GM12878 (cell line): ENCODE measurements around the gene FAM47E. TPM values are rescaled to one million over a fixed set of nuclear protein-coding genes. Genes with fewer than 3 reads are reported as not detected.

Experiments used
- ATAC-seq: fragments of 200-7000 bp; cut with Tn5 transposase; 3 replicates; pipeline ENCODE4 v1.9.1; 2020; ENCODE audit warnings: mild to moderate bottlenecking, moderate library complexity
- BruUV-seq: library from RNA; stranded (reverse); fragments of 400-500 nt; replicated peaks from 2 replicates; lab custom pipeline; 2021; lab: Mats Ljungman, UMichigan
- CTCF ChIA-PET: fragments of 300-600 bp; sonication (Branson Sonifier 250); formaldehyde crosslinking; extraction: SDS; loops from one replicate; lab custom pipeline; 2021; ENCODE audit warnings: inconsistent platforms; lab: Yijun Ruan, JAX
- POLR2A ChIA-PET: fragments of 350-600 bp; formaldehyde crosslinking; extraction: SDS; loops from one replicate; lab custom pipeline; 2021; ENCODE audit warnings: inconsistent platforms; lab: Charles Lee
- RAD21 ChIA-PET: fragments of 300-600 bp; sonication (Branson Sonifier 250); formaldehyde crosslinking; loops from one replicate; lab custom pipeline; 2023; ENCODE audit warnings: antibody characterized with exemption; ENCODE audit not compliant: unreplicated experiment; lab: Charles Lee
- SMC1A ChIA-PET: fragments of 300-600 bp; sonication (Branson Sonifier 250); formaldehyde crosslinking; loops from one replicate; lab custom pipeline; 2023; ENCODE audit not compliant: unreplicated experiment, uncharacterized antibody; lab: Charles Lee
- DNase-seq: peaks from one replicate; pipeline ENCODE4 v3.0.0-alpha.2; 2011; ENCODE audit warnings: low read depth, low spot score
- FAIRE-seq: peaks from 3 replicates; lab custom pipeline; 2011; peaks lifted over from hg19 to GRCh38; lab: Jason Lieb, UNC
- H2AFZ ChIP-seq: 2 replicates; pipeline ENCODE4 v1.6.0; 2011; ENCODE audit warnings: low read depth, low read length, control low read depth; ENCODE audit not compliant: control insufficient read depth
- H3K27ac ChIP-seq: 2 replicates; pipeline ENCODE4 v1.5.1; 2011; ENCODE audit warnings: control low read depth; ENCODE audit not compliant: control insufficient read depth, insufficient read depth
- H3K27me3 ChIP-seq, 2 experiments: replicated peaks in 1 of 2; 2 replicates each; pipeline versions ENCODE4 v1.6.0 to v1.6.1; 2011; ENCODE audit warnings: low read length in 1 of 2; ENCODE audit not compliant: control insufficient read depth in 2 of 2, insufficient read depth in 2 of 2
- H3K36me3 ChIP-seq, 2 experiments: 2 replicates each; pipeline ENCODE4 v1.5.1; 2011; ENCODE audit warnings: low read length in 1 of 2; ENCODE audit not compliant: control insufficient read depth in 2 of 2, insufficient read depth in 2 of 2
- H3K4me1 ChIP-seq: 2 replicates; pipeline ENCODE4 v1.6.1; 2011; ENCODE audit warnings: mild to moderate bottlenecking, low read length, moderate library complexity, mixed read lengths; ENCODE audit not compliant: control insufficient read depth, insufficient read depth
- H3K4me2 ChIP-seq: 2 replicates; pipeline ENCODE4 v1.6.0; 2011; ENCODE audit warnings: control low read depth; ENCODE audit not compliant: control insufficient read depth, insufficient read depth
- H3K4me3 ChIP-seq: fragments of 200-600 bp; sonication (generic); 2 replicates; pipeline ENCODE4 v1.5.1; 2016
- H3K79me2 ChIP-seq: 2 replicates; pipeline ENCODE4 v1.6.0; 2011; ENCODE audit warnings: low read length; ENCODE audit not compliant: control insufficient read depth, insufficient read depth
- H3K9ac ChIP-seq: 2 replicates; pipeline ENCODE4 v1.8.0; 2011; ENCODE audit warnings: low read length, control low read depth, mixed read lengths; ENCODE audit not compliant: control insufficient read depth, insufficient read depth
- H3K9me3 ChIP-seq: replicated peaks from 3 replicates; pipeline ENCODE4 v1.5.1; 2011; ENCODE audit warnings: mild to moderate bottlenecking, low read length; ENCODE audit not compliant: control insufficient read depth, insufficient read depth
- H4K20me1 ChIP-seq: 2 replicates; pipeline ENCODE4 v1.6.0; 2011; ENCODE audit not compliant: control insufficient read depth, insufficient read depth
- BACH1 ChIP-seq: fragments of 450-650 bp; IDR thresholded peaks from 2 replicates; pipeline ENCODE4 v1.6.1; 2017; ENCODE audit warnings: mild to moderate bottlenecking, borderline replicate concordance
- BCL11A ChIP-seq: IDR thresholded peaks from 2 replicates; pipeline ENCODE4 v1.6.1; 2011; ENCODE audit warnings: low read depth, low read length
- BCL3 ChIP-seq: IDR thresholded peaks from 2 replicates; pipeline ENCODE4 v1.6.1; 2011; ENCODE audit warnings: borderline replicate concordance, low read depth, mild to moderate bottlenecking, moderate library complexity, low read length; ENCODE audit not compliant: insufficient read depth, poor library complexity, severe bottlenecking
- BCLAF1 ChIP-seq: fragments of 450-650 bp; IDR thresholded peaks from 2 replicates; pipeline ENCODE4 v1.6.1; 2017; ENCODE audit warnings: antibody characterized with exemption, mild to moderate bottlenecking, moderate library complexity
- CBX3 ChIP-seq: fragments of 200-600 bp; sonication (generic); IDR thresholded peaks from 2 replicates; pipeline ENCODE4 v1.6.1; 2016; ENCODE audit warnings: low read depth, borderline replicate concordance
- CREM ChIP-seq: IDR thresholded peaks from 2 replicates; pipeline ENCODE4 v1.6.1; 2014; ENCODE audit warnings: antibody characterized with exemption, low read depth
- NFXL1 ChIP-seq: fragments of 450-650 bp; IDR thresholded peaks from 2 replicates; pipeline ENCODE4 v1.6.1; 2017; ENCODE audit warnings: antibody characterized with exemption, mild to moderate bottlenecking, borderline replicate concordance
- NFYB ChIP-seq: IDR thresholded peaks from 2 replicates; pipeline ENCODE4 v1.6.1; 2011; ENCODE audit warnings: low read depth, mild to moderate bottlenecking, low read length, improper control_type of control experiment, moderate library complexity; ENCODE audit not compliant: insufficient read depth
- PBX3 ChIP-seq: IDR thresholded peaks from 2 replicates; pipeline ENCODE4 v1.6.1; 2011; ENCODE audit warnings: mild to moderate bottlenecking, low read depth, low read length, moderate library complexity; ENCODE audit not compliant: insufficient replicate concordance
- RFX5 ChIP-seq: IDR thresholded peaks from 2 replicates; pipeline ENCODE4 v1.6.1; 2011; ENCODE audit warnings: low read depth, low read length, improper control_type of control experiment
- SREBF1 ChIP-seq: IDR thresholded peaks from 2 replicates; pipeline ENCODE4 v1.6.1; 2012; ENCODE audit warnings: mild to moderate bottlenecking, low read length
- TAF1 ChIP-seq: IDR thresholded peaks from 2 replicates; pipeline ENCODE4 v1.6.1; 2011; ENCODE audit warnings: mild to moderate bottlenecking, low read depth, low read length, borderline replicate concordance
- ZBED1 ChIP-seq: IDR thresholded peaks from 2 replicates; pipeline ENCODE4 v1.6.1; 2016; ENCODE audit warnings: borderline replicate concordance
- ZNF217 ChIP-seq: fragments of 450-650 bp; IDR thresholded peaks from 2 replicates; pipeline ENCODE4 v1.6.1; 2017; ENCODE audit warnings: antibody characterized with exemption, mild to moderate bottlenecking
- ZNF274 ChIP-seq: IDR thresholded peaks from one replicate; pipeline ENCODE4 v1.8.0; 2011; ENCODE audit not compliant: insufficient read length, insufficient read depth
- WGBS: methylation state at CpG from one replicate; pipeline ENCODE4 v1.1.6; 2016; ENCODE audit warnings: low lambda C conversion rate; ENCODE audit not compliant: insufficient replicate concordance, insufficient coverage; ENCODE audit errors: missing lambda C conversion rate; 5-methylcytosine and 5-hydroxymethylcytosine counted together
- in situ Hi-C: fragments of 300-500 bp; cut with MboI; formaldehyde crosslinking; loops from 9 replicates; pipeline ENCODE4 v1.14.3; 2018; ENCODE audit warnings: mixed read lengths
- intact Hi-C: fragments of 100-400 bp; cut with micrococcal nuclease; formaldehyde crosslinking; loops from one replicate; pipeline ENCODE4 v1.14.2; 2022; ENCODE audit not compliant: unreplicated experiment
- polyA plus RNA-seq, 11 experiments: library from polyadenylated mRNA; depleted of rRNA in 4 of 11; unstranded in 6 of 11; stranded (reverse) in 5 of 11; fragments of >200 nt; fragmentation: Nextera tagmentation in 4 of 11; fragmentation: Illumina TruSeq in 1 of 11; extraction: Ambion mirVana in 4 of 11; extraction: Trizol in 1 of 11; gene quantifications; 1 replicate in 1 of 11; 2 replicates in 10 of 11; pipeline versions ENCODE4 v1.2.1 to v1.2.3, GENCODE V29; 2011 to 2016; ENCODE audit warnings: inconsistent platforms in 2 of 11, missing spikeins in 2 of 11, low read depth in 1 of 11
- total RNA-seq, 4 experiments: library from RNA; depleted of rRNA in 3 of 4; stranded (reverse); fragments of >200 nt in 3 of 4; fragmentation: Illumina TruSeq in 1 of 4; extraction: Trizol in 1 of 4; gene quantifications; 2 replicates each; pipeline versions ENCODE4 v1.2.1 to v1.2.3, GENCODE V29; 2013 to 2021

Gene FAM47E
- total and polyA plus RNA-seq, 10 of the 15 experiments (the other 5 are each of a cell fraction or from before 2014, with no cell fraction given): 0.03 TPM; not detected in 9

GRCh38 chr4:76272582-76272981 is 21.1 kb downstream of the FAM47E start:
- Histone ChIP-seq H3K36me3 (no peaks in the 10 kb centered on the region), H3K79me2 (no peaks in the 10 kb centered on the region), H3K9me3 (no peaks in the 10 kb centered on the region), H3K9ac (no peak overlapping the region), H3K27me3 (peaks cover 0 to 10% of the 10 kb centered on the region in 2 experiments; a peak in 2 of 4 replicates), H3K27ac (no peak overlapping the region), H3K4me3 (no peak overlapping the region), H3K4me2 (no peak overlapping the region), H3K4me1 (no peaks in the 10 kb centered on the region), H4K20me1 (no peaks in the 10 kb centered on the region), H2AFZ (no peak overlapping the region)
- ATAC-seq: no peak
- RAD21 ChIA-PET: no interaction called here
- SMC1A ChIA-PET: no interaction called here
- POLR2A ChIA-PET: no interaction called here
- no TSS peak for BruUV-seq
- no peak for FAIRE-seq
- TF ChIP-seq RFX5 (no peak), BCL3 (no peak), ZBED1 (no peak), BCL11A (no peak), TAF1 (no peak), CREM (no peak), PBX3 (no peak), BCLAF1 (no peak), ZNF217 (no peak), NFXL1 (no peak), SREBF1 (no peak), ZNF274 (no peak), BACH1 (no peak), NFYB (no peak), CBX3 (no peak)
- DNase-seq: no peak
- in situ Hi-C loops: no loop called here
- CTCF ChIA-PET: no interaction called here
- intact Hi-C loops: no loop called here
- 0% methylated on average over 1 of the region's 1 CpG for WGBS
